ENCODE results near the gene CACTIN.

DNA sequence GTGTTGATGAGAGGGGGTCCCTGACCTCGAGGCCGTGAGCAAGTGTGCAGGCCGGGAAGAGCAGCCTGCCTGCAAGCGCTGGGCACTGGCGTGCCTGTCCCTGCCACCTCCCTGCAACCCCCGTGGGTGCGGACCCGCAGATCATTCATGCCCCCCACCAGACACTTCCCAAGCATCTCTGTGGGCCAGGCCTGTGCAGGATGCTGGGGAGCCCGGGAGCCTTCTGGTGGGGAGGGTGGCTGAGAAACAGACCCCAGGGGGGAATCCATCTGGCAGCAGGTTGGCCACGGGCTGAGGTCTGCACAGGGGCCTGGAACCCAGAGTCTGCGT, 18.4 kb upstream of the CACTIN start:
- no peak for TF ChIP-seq RCOR1 (IDR thresholded peaks at IDR 0.05; ENCODE audit: insufficient replicate concordance, low read length)
- no peak for TF ChIP-seq NFE2L2 (IDR thresholded peaks at IDR 0.05; ENCODE audit: low read depth, low read length)
- TF ChIP-seq POLR2A (IDR thresholded peaks at IDR 0.05; ENCODE audit: low read depth, low read length): no peak
- TF ChIP-seq, protein P1, sequence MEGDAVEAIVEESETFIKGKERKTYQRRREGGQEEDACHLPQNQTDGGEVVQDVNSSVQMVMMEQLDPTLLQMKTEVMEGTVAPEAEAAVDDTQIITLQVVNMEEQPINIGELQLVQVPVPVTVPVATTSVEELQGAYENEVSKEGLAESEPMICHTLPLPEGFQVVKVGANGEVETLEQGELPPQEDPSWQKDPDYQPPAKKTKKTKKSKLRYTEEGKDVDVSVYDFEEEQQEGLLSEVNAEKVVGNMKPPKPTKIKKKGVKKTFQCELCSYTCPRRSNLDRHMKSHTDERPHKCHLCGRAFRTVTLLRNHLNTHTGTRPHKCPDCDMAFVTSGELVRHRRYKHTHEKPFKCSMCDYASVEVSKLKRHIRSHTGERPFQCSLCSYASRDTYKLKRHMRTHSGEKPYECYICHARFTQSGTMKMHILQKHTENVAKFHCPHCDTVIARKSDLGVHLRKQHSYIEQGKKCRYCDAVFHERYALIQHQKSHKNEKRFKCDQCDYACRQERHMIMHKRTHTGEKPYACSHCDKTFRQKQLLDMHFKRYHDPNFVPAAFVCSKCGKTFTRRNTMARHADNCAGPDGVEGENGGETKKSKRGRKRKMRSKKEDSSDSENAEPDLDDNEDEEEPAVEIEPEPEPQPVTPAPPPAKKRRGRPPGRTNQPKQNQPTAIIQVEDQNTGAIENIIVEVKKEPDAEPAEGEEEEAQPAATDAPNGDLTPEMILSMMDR (conservative IDR thresholded peaks at IDR 0.05; ENCODE audit: low read depth, low read length): no peak
- no peak for TF ChIP-seq MXI1 (IDR thresholded peaks at IDR 0.05; ENCODE audit: borderline replicate concordance, low read depth, low read length)
- TF ChIP-seq, protein P2, sequence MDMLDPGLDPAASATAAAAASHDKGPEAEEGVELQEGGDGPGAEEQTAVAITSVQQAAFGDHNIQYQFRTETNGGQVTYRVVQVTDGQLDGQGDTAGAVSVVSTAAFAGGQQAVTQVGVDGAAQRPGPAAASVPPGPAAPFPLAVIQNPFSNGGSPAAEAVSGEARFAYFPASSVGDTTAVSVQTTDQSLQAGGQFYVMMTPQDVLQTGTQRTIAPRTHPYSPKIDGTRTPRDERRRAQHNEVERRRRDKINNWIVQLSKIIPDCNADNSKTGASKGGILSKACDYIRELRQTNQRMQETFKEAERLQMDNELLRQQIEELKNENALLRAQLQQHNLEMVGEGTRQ (IDR thresholded peaks at IDR 0.05; ENCODE audit: low read depth, low read length): no peak
- TF ChIP-seq RAD21 (IDR thresholded peaks at IDR 0.05; ENCODE audit: low read length): no peak

All from IMR-90 (cell line).